HEK293 (cell line): Measurements from ENCODE around the gene HM13.

Source experiments
- BCL11B ChIP-seq: fragments of 450-650 bp; formaldehyde crosslinking; IDR thresholded peaks from 2 replicates; pipeline ENCODE4 v1.5.1; 2016; ENCODE audit warnings: low read depth, missing biosample characterization, missing genetic modification characterization
- SP3 ChIP-seq: fragments of 450-650 bp; formaldehyde crosslinking; IDR thresholded peaks from 2 replicates; pipeline ENCODE4 v1.5.1; 2016; ENCODE audit warnings: missing biosample characterization, missing genetic modification characterization
- TCF7L2 ChIP-seq: IDR thresholded peaks from 2 replicates; pipeline ENCODE4 v1.6.1; 2011; ENCODE audit warnings: low read depth, mild to moderate bottlenecking, inconsistent platforms, low read length, moderate library complexity, borderline replicate concordance
- WT1 ChIP-seq: fragments of 450-650 bp; formaldehyde crosslinking; IDR thresholded peaks from 2 replicates; pipeline ENCODE4 v1.5.1; 2016; ENCODE audit warnings: missing biosample characterization, missing genetic modification characterization
- ZBTB17 ChIP-seq: fragments of 450-650 bp; formaldehyde crosslinking; IDR thresholded peaks from 2 replicates; pipeline ENCODE4 v1.5.1; 2016; ENCODE audit warnings: missing biosample characterization, missing genetic modification characterization
- ZEB2 ChIP-seq: fragments of 450-650 bp; formaldehyde crosslinking; IDR thresholded peaks from 2 replicates; pipeline ENCODE4 v1.5.1; 2016; ENCODE audit warnings: missing biosample characterization, missing genetic modification characterization
- ZFP69B ChIP-seq: fragments of 450-650 bp; formaldehyde crosslinking; IDR thresholded peaks from 2 replicates; pipeline ENCODE4 v1.5.1; 2016; ENCODE audit warnings: missing biosample characterization, missing genetic modification characterization
- ZNF138 ChIP-seq: fragments of 450-650 bp; formaldehyde crosslinking; IDR thresholded peaks from 2 replicates; pipeline ENCODE4 v1.5.1; 2016; ENCODE audit warnings: missing biosample characterization, missing genetic modification characterization, borderline replicate concordance
- ZNF140 ChIP-seq: fragments of 450-650 bp; formaldehyde crosslinking; IDR thresholded peaks from 2 replicates; pipeline ENCODE4 v1.5.1; 2016; ENCODE audit warnings: missing biosample characterization, missing genetic modification characterization
- ZNF157 ChIP-seq: fragments of 450-650 bp; formaldehyde crosslinking; IDR thresholded peaks from 2 replicates; pipeline ENCODE4 v1.5.1; 2016; ENCODE audit warnings: missing biosample characterization, missing genetic modification characterization
- ZNF169 ChIP-seq: fragments of 450-650 bp; formaldehyde crosslinking; IDR thresholded peaks from 2 replicates; pipeline ENCODE4 v1.5.1; 2016; ENCODE audit warnings: missing biosample characterization, missing genetic modification characterization
- ZNF184 ChIP-seq: fragments of 450-650 bp; IDR thresholded peaks from 2 replicates; pipeline ENCODE4 v1.5.1; 2018; ENCODE audit warnings: missing biosample characterization, mild to moderate bottlenecking, missing genetic modification characterization
- ZNF19 ChIP-seq: fragments of 450-650 bp; formaldehyde crosslinking; IDR thresholded peaks from 2 replicates; pipeline ENCODE4; 2016; ENCODE audit warnings: missing biosample characterization, missing genetic modification characterization, low read depth
- ZNF266 ChIP-seq: fragments of 450-650 bp; formaldehyde crosslinking; IDR thresholded peaks from 2 replicates; pipeline ENCODE4 v1.5.1; 2016; ENCODE audit warnings: missing biosample characterization, missing genetic modification characterization, low read depth
- ZNF274 ChIP-seq, 2 experiments: fragments of 200-500 bp in 1 of 2; fragments of 450-650 bp in 1 of 2; sonication (Bioruptor generic) in 1 of 2; formaldehyde crosslinking in 1 of 2; IDR thresholded peaks; 2 replicates each; pipeline versions ENCODE4 v1.5.1 to v1.6.1; 2014 to 2016; ENCODE audit warnings: borderline replicate concordance in 1 of 2, inconsistent platforms in 1 of 2, low read length in 1 of 2, missing biosample characterization in 1 of 2, missing genetic modification characterization in 1 of 2
- ZNF341 ChIP-seq: fragments of 450-650 bp; formaldehyde crosslinking; IDR thresholded peaks from 2 replicates; pipeline ENCODE4; 2016; ENCODE audit warnings: low read depth, missing biosample characterization, missing genetic modification characterization
- ZNF354C ChIP-seq: fragments of 450-650 bp; formaldehyde crosslinking; IDR thresholded peaks from 2 replicates; pipeline ENCODE4 v1.5.1; 2016; ENCODE audit warnings: missing biosample characterization, missing genetic modification characterization, low read depth, borderline replicate concordance
- ZNF37A ChIP-seq: fragments of 450-650 bp; IDR thresholded peaks from 2 replicates; pipeline ENCODE4 v1.5.1; 2018; ENCODE audit warnings: missing biosample characterization, missing genetic modification characterization
- ZNF398 ChIP-seq: fragments of 450-650 bp; formaldehyde crosslinking; IDR thresholded peaks from 2 replicates; pipeline ENCODE4 v1.5.1; 2017; ENCODE audit warnings: missing biosample characterization, missing genetic modification characterization
- ZNF426 ChIP-seq: fragments of 450-650 bp; formaldehyde crosslinking; IDR thresholded peaks from 2 replicates; pipeline ENCODE4 v1.5.1; 2017; ENCODE audit warnings: missing biosample characterization, missing genetic modification characterization, mild to moderate bottlenecking, inconsistent platforms, moderate library complexity
- ZNF510 ChIP-seq: fragments of 450-650 bp; formaldehyde crosslinking; IDR thresholded peaks from 2 replicates; pipeline ENCODE4 v1.5.1; 2018; ENCODE audit warnings: mild to moderate bottlenecking, missing genetic modification characterization, missing biosample characterization; ENCODE audit not compliant: insufficient replicate concordance
- ZNF544 ChIP-seq: fragments of 450-650 bp; formaldehyde crosslinking; IDR thresholded peaks from 2 replicates; pipeline ENCODE4 v1.5.0; 2017; ENCODE audit warnings: missing biosample characterization, missing genetic modification characterization
- ZNF549 ChIP-seq: fragments of 450-650 bp; IDR thresholded peaks from 2 replicates; pipeline ENCODE4 v1.5.1; 2018; ENCODE audit warnings: missing biosample characterization, missing genetic modification characterization, mild to moderate bottlenecking, inconsistent platforms, moderate library complexity
- ZNF555 ChIP-seq: fragments of 450-650 bp; formaldehyde crosslinking; conservative IDR thresholded peaks from 2 replicates; pipeline ENCODE4 v1.5.1; 2017; ENCODE audit warnings: missing biosample characterization, mild to moderate bottlenecking, missing genetic modification characterization, inconsistent platforms
- ZNF558 ChIP-seq: fragments of 450-650 bp; formaldehyde crosslinking; IDR thresholded peaks from 2 replicates; pipeline ENCODE4 v1.5.1; 2016; ENCODE audit warnings: missing biosample characterization, missing genetic modification characterization
- ZNF596 ChIP-seq: fragments of 450-650 bp; IDR thresholded peaks from 2 replicates; pipeline ENCODE4 v1.5.0; 2018; ENCODE audit warnings: missing biosample characterization, mild to moderate bottlenecking, missing genetic modification characterization, moderate library complexity
- ZNF621 ChIP-seq: fragments of 450-650 bp; formaldehyde crosslinking; IDR thresholded peaks from 2 replicates; pipeline ENCODE4 v1.5.1; 2017; ENCODE audit warnings: missing biosample characterization, missing genetic modification characterization
- ZNF639 ChIP-seq: fragments of 450-650 bp; formaldehyde crosslinking; IDR thresholded peaks from 2 replicates; pipeline ENCODE4 v1.5.1; 2016; ENCODE audit warnings: missing biosample characterization, missing genetic modification characterization
- ZNF660 ChIP-seq: fragments of 450-650 bp; IDR thresholded peaks from 2 replicates; pipeline ENCODE4 v1.5.1; 2018; ENCODE audit warnings: missing biosample characterization, mild to moderate bottlenecking, missing genetic modification characterization
- ZNF830 ChIP-seq: fragments of 450-650 bp; IDR thresholded peaks from 2 replicates; pipeline ENCODE4 v1.5.0; 2018; ENCODE audit warnings: missing biosample characterization, missing genetic modification characterization, low read depth, mild to moderate bottlenecking, moderate library complexity
- TF ChIP-seq, protein P1 (sequence below): fragments of 450-650 bp; formaldehyde crosslinking; IDR thresholded peaks from 2 replicates; pipeline ENCODE4 v1.5.1; 2017; ENCODE audit warnings: missing biosample characterization, missing genetic modification characterization
- TF ChIP-seq, protein P2 (sequence below): fragments of 450-650 bp; formaldehyde crosslinking; IDR thresholded peaks from 2 replicates; pipeline ENCODE4 v1.5.1; 2016; ENCODE audit warnings: missing biosample characterization, missing genetic modification characterization
- TF ChIP-seq, protein P3 (sequence below): fragments of 450-650 bp; formaldehyde crosslinking; IDR thresholded peaks from 2 replicates; pipeline ENCODE4 v1.5.1; 2016; ENCODE audit warnings: missing biosample characterization, missing genetic modification characterization

HM13 gene

DNA sequence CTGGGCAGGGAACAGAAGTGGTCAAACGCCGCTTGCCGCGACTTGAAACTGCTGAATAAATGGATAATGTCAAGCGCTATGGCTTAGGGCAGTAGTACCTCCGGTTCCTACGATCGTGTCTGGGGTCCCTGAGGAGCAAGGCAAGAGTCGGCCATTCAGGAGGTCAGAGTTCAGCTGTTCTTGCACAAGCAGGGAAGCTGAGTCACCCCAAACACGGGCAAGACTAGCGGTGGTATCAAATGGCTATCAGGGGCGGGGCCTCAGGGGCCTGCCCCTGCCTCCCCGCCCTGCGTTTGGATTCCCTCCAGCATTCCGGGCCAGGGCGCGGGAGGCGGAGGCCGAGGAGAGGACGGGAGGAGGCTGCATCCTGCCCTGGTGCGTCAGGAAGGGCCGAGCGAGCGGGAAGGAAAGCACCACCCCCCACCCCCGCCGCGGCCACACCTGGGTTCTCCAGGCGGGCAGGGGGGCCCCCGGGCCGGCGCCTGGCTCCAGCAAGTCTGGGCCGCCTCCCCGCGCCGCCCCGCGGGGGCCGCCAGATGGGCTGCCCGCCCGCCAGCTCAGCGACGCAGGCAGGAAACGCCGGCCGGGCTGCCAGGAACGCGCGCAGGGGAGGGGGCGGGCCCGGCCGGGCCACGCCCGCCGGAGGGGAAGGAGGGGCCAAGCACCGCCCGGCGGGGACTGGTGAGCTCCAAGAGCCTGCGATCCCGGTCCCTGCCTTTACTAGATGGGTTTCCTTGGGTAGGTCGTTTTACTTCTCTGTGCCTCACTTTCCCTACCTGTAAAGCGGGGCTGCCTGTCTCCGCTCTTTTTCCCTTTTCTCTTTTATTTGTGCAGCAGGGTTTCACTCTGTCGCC is 58.7 kb downstream of the HM13 start (continued):
- TF ChIP-seq ZNF510 (tag by site-specific recombination) (no peak), ZNF274 (IDR thresholded peaks at IDR 0.05; ENCODE audit: low read length) (no peak), ZNF274 (tag by site-specific recombination; IDR thresholded peaks at IDR 0.05; ENCODE audit: borderline replicate concordance) (no peak), SP3 (peak; percentile 70), ZNF555 (tag by site-specific recombination) (no peak), ZNF140 (tag by site-specific recombination) (no peak), BCL11B (tag by site-specific recombination) (0 out of 2 replicates have a peak, but pooled peaks have one; percentile 12), ZNF266 (no peak), ZNF549 (tag by site-specific recombination) (no peak), ZNF660 (tag by site-specific recombination) (no peak; the same call in 1 of the 2 replicates), ZNF354C (tag by site-specific recombination) (no peak), ZNF830 (tag by site-specific recombination) (no peak), ZNF544 (tag by site-specific recombination) (no peak), ZNF621 (tag by site-specific recombination) (no peak), ZNF639 (tag by site-specific recombination) (0 out of 2 replicates have a peak, but pooled peaks have one; percentile 70), WT1 (tag by site-specific recombination) (peak; percentile 89), ZNF37A (tag by site-specific recombination) (no peak), TCF7L2 (no peak), ZNF169 (no peak), ZNF398 (peak; percentile 83), ZNF596 (tag by site-specific recombination) (peak; percentile 80), ZNF341 (peak; percentile 65), ZBTB17 (tag by site-specific recombination) (peak; percentile 76), ZNF19 (no peak), ZNF426 (tag by site-specific recombination) (no peak), ZNF138 (tag by site-specific recombination) (no peak), ZNF558 (tag by site-specific recombination) (no peak), ZEB2 (tag by site-specific recombination) (peak; percentile 96), ZFP69B (tag by site-specific recombination) (0 out of 2 replicates have a peak, but pooled peaks have one; percentile 41), ZNF184 (tag by site-specific recombination) (0 out of 2 replicates have a peak, but pooled peaks have one; percentile 43), ZNF157 (tag by site-specific recombination) (no peak)
- TF ChIP-seq, protein P1, sequence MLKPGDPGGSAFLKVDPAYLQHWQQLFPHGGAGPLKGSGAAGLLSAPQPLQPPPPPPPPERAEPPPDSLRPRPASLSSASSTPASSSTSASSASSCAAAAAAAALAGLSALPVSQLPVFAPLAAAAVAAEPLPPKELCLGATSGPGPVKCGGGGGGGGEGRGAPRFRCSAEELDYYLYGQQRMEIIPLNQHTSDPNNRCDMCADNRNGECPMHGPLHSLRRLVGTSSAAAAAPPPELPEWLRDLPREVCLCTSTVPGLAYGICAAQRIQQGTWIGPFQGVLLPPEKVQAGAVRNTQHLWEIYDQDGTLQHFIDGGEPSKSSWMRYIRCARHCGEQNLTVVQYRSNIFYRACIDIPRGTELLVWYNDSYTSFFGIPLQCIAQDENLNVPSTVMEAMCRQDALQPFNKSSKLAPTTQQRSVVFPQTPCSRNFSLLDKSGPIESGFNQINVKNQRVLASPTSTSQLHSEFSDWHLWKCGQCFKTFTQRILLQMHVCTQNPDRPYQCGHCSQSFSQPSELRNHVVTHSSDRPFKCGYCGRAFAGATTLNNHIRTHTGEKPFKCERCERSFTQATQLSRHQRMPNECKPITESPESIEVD (tag by site-specific recombination), result no peak
- TF ChIP-seq, protein P2, sequence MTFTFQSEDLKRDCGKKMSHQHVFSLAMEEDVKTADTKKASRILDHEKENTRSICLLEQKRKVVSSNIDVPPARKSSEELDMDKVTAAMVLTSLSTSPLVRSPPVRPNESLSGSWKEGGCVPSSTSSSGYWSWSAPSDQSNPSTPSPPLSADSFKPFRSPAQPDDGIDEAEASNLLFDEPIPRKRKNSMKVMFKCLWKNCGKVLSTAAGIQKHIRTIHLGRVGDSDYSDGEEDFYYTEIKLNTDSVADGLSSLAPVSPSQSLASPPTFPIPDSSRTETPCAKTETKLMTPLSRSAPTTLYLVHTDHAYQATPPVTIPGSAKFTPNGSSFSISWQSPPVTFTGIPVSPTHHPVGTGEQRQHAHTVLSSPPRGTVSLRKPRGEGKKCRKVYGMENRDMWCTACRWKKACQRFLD (tag by site-specific recombination), result no peak
- TF ChIP-seq, protein P3, sequence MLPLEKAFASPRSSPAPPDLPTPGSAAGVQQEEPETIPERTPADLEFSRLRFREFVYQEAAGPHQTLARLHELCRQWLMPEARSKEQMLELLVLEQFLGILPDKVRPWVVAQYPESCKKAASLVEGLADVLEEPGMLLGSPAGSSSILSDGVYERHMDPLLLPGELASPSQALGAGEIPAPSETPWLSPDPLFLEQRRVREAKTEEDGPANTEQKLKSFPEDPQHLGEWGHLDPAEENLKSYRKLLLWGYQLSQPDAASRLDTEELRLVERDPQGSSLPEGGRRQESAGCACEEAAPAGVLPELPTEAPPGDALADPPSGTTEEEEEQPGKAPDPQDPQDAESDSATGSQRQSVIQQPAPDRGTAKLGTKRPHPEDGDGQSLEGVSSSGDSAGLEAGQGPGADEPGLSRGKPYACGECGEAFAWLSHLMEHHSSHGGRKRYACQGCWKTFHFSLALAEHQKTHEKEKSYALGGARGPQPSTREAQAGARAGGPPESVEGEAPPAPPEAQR, result no peak
